ENCODE results near the gene DSCAML1. TPM values are rescaled to one million over a fixed set of nuclear protein-coding genes. Genes with fewer than 3 reads are reported as not detected.

DSCAML1 gene
- total RNA-seq, 2 donors from 2014 or later: 0.67 to 1.3 TPM

GRCh38 chr11:117564321-117564720 is 232.7 kb downstream of the DSCAML1 start:
- Histone ChIP-seq H3K36me3 (no peaks in the 10 kb centered on the region), H3K9me3 (no peaks in the 10 kb centered on the region), H3K27me3 (no peaks in the 10 kb centered on the region), H3K4me1 (no peaks in the 10 kb centered on the region), H3K4me3 (no peak overlapping the region), H3K27ac (no peak overlapping the region)
- no peak for DNase-seq (ENCODE audit: low spot score)
- TF ChIP-seq, protein P1, sequence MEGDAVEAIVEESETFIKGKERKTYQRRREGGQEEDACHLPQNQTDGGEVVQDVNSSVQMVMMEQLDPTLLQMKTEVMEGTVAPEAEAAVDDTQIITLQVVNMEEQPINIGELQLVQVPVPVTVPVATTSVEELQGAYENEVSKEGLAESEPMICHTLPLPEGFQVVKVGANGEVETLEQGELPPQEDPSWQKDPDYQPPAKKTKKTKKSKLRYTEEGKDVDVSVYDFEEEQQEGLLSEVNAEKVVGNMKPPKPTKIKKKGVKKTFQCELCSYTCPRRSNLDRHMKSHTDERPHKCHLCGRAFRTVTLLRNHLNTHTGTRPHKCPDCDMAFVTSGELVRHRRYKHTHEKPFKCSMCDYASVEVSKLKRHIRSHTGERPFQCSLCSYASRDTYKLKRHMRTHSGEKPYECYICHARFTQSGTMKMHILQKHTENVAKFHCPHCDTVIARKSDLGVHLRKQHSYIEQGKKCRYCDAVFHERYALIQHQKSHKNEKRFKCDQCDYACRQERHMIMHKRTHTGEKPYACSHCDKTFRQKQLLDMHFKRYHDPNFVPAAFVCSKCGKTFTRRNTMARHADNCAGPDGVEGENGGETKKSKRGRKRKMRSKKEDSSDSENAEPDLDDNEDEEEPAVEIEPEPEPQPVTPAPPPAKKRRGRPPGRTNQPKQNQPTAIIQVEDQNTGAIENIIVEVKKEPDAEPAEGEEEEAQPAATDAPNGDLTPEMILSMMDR (IDR thresholded peaks at IDR 0.05): no peak

- TF ChIP-seq, protein P1 (IDR thresholded peaks at IDR 0.05): no peak
- no peaks in the 10 kb centered on the region for H3K9me3 ChIP-seq
- H3K36me3 ChIP-seq: no peaks in the 10 kb centered on the region
- H3K4me1 ChIP-seq: no peaks in the 10 kb centered on the region
- no peak overlapping the region for H3K27ac ChIP-seq
- no peaks in the 10 kb centered on the region for H3K27me3 ChIP-seq
- no peak overlapping the region for H3K4me3 ChIP-seq
- no peak for DNase-seq (ENCODE audit: low spot score)
Observed at GRCh38 chr11:117563556-117563955, 233.5 kb downstream of the DSCAML1 start.

DNA sequence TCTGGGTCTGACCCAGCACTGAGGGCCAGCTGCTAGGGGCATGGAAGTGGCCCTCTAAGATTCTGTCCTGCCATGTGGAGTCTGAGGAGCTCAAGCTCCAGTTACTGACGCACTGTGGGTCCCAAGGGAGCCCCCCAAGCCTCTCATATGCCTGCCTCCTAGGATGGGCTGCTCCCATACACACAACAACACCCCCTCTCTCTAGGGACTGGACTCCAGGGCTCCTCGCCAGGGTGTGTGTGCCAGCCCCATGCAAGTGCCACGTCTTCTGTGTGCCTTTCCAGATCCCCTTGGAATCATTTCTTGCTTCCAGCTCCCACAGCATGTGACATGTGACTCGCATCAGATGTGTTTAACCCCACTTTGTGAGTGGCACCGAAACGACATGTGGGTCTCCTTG is 234.9 kb downstream of the DSCAML1 start:
- H3K4me3 ChIP-seq: no peak overlapping the region
- TF ChIP-seq, protein P1 (IDR thresholded peaks at IDR 0.05): no peak
- H3K27ac ChIP-seq: no peak overlapping the region
- no peaks in the 10 kb centered on the region for H3K27me3 ChIP-seq
- no peaks in the 10 kb centered on the region for H3K9me3 ChIP-seq
- no peaks in the 10 kb centered on the region for H3K4me1 ChIP-seq
- H3K36me3 ChIP-seq: no peaks in the 10 kb centered on the region
- no peak for DNase-seq (ENCODE audit: low spot score)

DNA sequence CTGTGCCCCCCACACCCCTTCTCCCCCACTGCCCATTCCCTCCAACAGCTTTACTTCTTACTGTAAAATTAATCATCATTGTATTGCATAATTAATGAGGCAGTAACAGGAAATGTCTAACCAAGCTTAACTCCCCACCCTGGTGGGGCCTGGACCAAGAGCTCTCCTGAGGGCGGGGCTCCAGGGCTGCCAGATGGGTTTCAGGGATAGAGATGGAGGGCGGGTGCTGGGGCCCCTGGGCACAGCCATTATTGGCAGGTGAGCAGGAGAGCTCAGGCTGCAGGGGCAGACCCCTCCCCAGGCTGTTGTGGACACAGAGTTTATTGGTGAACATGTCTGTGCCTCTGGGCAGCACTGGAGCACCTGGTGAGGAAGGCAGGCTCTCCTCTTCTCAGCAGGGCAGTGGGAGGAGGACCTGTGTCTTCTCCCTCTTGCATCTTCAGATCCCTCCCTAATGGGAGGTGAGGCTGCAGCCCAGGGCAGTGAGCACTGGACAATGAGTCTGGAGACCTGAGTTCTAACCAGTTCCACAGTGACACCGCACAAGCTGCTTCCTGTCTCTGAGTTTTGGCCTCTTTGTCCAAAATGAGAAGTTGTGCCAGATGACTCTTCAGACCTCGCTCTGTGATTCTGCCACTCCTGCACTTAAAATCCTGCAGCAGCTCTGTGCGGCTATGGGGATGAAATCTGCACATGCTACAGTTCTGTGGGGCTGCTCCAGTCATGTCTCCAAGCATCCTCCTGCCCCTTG is 236.1 kb downstream of the DSCAML1 start:
- Histone ChIP-seq H3K27ac (no peak overlapping the region), H3K4me3 (no peak overlapping the region), H3K9me3 (no peaks in the 10 kb centered on the region), H3K27me3 (no peaks in the 10 kb centered on the region), H3K4me1 (no peaks in the 10 kb centered on the region), H3K36me3 (no peaks in the 10 kb centered on the region)
- no peak for DNase-seq (ENCODE audit: low spot score)
- TF ChIP-seq, protein P1 (IDR thresholded peaks at IDR 0.05): no peak

GRCh38 chr11:117559698-117560097 is 237.3 kb downstream of the DSCAML1 start:
- Histone ChIP-seq H3K9me3 (no peaks in the 10 kb centered on the region), H3K27me3 (no peaks in the 10 kb centered on the region), H3K36me3 (no peaks in the 10 kb centered on the region), H3K4me3 (no peak overlapping the region), H3K4me1 (no peaks in the 10 kb centered on the region), H3K27ac (no peak overlapping the region)
- no peak for DNase-seq (ENCODE audit: low spot score)
- TF ChIP-seq, protein P1 (IDR thresholded peaks at IDR 0.05): no peak

GRCh38 chr11:117557361-117557760 is 239.7 kb downstream of the DSCAML1 start:
- no peaks in the 10 kb centered on the region for H3K27me3 ChIP-seq
- H3K36me3 ChIP-seq: no peaks in the 10 kb centered on the region
- H3K4me1 ChIP-seq: no peaks in the 10 kb centered on the region
- H3K27ac ChIP-seq: no peak overlapping the region
- no peaks in the 10 kb centered on the region for H3K9me3 ChIP-seq
- TF ChIP-seq, protein P1 (IDR thresholded peaks at IDR 0.05): no peak
- H3K4me3 ChIP-seq: no peak overlapping the region
- no peak for DNase-seq (ENCODE audit: low spot score)

All from right atrium auricular region (tissue), 2 donors.